KOPT-K1 (cell line): Measurements from ENCODE around the gene MAGI2.

Experiments
- H3K27ac ChIP-seq: fragments of 200-600 bp; sonication (generic); 2 replicates; pipeline ENCODE4 v1.5.1; 2016; ENCODE audit warnings: antibody characterized with exemption, mild to moderate bottlenecking, low read depth, low read length; ENCODE audit not compliant: poor library complexity, severe bottlenecking
- H3K36me3 ChIP-seq: fragments of 200-600 bp; sonication (generic); 2 replicates; pipeline ENCODE4 v1.5.1; 2017; ENCODE audit warnings: antibody characterized with exemption, mild to moderate bottlenecking, low read length, moderate library complexity; ENCODE audit not compliant: insufficient read depth
- H3K9me3 ChIP-seq: fragments of 200-600 bp; sonication (generic); 2 replicates; pipeline ENCODE4 v1.5.1; 2017; ENCODE audit warnings: antibody characterized with exemption, low read length, mild to moderate bottlenecking; ENCODE audit not compliant: insufficient read depth, poor library complexity, severe bottlenecking

MAGI2 gene

DNA sequence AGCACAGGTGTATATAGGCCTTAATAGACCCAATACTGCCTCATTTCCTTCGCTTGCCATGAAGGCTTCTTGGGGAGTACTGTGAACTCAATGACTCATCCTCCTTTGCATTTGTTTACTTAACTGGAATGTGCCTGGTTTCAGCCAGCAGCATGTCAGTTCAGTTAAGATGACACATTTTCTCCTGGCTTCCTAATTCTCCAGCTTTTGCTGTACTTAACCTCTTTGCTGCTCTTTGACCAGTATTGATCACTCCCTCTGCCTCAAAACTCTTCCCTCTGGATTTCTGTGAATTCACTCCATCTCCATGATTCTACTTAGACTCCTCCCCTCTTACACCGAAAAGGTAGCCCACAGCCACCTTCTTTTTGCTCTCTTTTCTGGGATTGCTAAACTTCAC, 135.7 kb downstream of the MAGI2 start:
- H3K36me3 ChIP-seq: no peaks in the 10 kb centered on the region
- H3K9me3 ChIP-seq: no peaks in the 10 kb centered on the region
- no peak overlapping the region for H3K27ac ChIP-seq

DNA sequence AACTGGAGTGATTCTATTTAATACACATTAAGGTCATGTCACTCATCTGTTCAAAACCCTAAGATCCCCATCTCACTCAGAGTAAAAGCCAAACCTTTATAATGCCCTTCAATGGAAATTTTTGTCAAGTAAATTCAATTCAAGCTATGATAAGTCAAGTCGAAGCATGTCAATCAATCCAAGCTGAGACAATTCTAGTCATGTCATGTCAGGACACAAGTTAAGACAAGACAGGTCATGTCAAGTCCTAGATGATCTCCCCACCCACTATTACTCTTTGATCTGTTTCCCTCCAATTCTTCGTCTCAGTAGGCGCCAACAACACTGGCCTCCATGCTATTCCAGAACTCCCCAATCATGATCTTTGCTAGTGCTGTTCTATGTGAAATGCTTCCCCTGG, 141.4 kb downstream of the MAGI2 start:
- Histone ChIP-seq H3K9me3 (no peaks in the 10 kb centered on the region), H3K27ac (no peak overlapping the region), H3K36me3 (no peaks in the 10 kb centered on the region)

DNA sequence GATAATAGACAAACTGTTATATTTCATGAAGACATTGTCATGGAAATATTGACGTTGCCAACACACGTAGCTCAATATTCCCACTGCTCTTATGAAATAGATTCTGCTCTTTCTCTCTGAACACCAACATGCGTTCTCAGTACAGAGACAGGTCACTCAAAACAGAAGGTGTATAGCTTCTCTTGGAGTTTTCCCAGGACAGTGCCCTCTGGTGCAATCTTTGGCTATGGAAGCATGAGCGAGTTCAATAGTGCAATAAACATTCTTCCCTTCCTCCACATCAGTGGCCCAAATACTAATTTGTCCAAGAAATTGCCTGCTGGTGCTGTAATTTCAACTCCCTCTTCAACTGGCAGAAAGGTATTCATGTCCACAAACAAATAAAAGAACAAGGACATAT, 145.3 kb downstream of the MAGI2 start:
- H3K9me3 ChIP-seq: no peaks in the 10 kb centered on the region
- no peaks in the 10 kb centered on the region for H3K36me3 ChIP-seq
- H3K27ac ChIP-seq: no peak overlapping the region

- H3K27ac ChIP-seq: no peak overlapping the region
- no peaks in the 10 kb centered on the region for H3K36me3 ChIP-seq
Observed at GRCh38 chr7:79307376-79307775, 146.1 kb downstream of the MAGI2 start.

DNA sequence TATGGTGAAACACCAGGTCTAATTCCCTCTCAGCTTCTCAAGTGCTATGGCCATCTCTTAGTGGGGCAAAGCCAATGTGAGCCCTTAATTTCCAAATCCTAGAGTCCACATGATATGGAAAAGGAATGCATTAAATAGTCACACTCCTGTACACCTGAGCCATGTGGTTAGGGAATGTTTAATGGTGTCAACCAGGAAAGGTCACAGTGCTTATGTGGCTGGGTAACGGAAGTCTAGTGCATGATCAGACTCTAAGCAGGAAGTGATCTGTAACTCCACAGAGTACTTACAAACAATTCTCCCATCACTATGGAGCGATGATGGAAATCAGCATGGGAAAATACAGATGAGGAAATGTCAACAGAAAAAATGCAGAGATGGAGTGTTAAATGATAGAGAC, 148.8 kb downstream of the MAGI2 start:
- no peak overlapping the region for H3K27ac ChIP-seq
- no peaks in the 10 kb centered on the region for H3K9me3 ChIP-seq
- H3K36me3 ChIP-seq: no peaks in the 10 kb centered on the region

More at GRCh38 chr7:79307376-79307775, 146.1 kb downstream of the MAGI2 start:
- H3K9me3 ChIP-seq: no peaks in the 10 kb centered on the region

DNA sequence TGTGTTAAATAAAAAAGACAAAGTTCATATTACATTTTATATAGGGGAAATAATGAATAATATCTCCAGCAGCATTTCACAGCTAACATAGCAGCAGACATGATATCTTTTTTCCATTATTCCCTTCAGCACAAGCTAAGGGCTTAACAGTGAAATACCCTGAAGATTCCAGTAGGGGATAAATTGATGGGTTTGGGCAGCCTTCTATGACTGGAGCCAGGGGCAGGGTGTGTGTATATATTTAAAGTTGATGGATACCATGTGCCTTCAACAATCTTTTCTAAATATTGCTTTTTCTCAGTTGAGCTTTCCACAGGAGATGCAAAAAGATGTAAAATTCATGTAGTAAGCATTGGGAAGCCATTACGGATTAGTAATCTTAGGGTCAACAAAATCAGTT, 151.2 kb downstream of the MAGI2 start:
- Histone ChIP-seq H3K9me3 (no peaks in the 10 kb centered on the region), H3K36me3 (no peaks in the 10 kb centered on the region), H3K27ac (no peak overlapping the region)

GRCh38 chr7:79301419-79301818, 152.0 kb downstream of the MAGI2 start:
- no peaks in the 10 kb centered on the region for H3K9me3 ChIP-seq
- H3K36me3 ChIP-seq: no peaks in the 10 kb centered on the region
- no peak overlapping the region for H3K27ac ChIP-seq

GRCh38 chr7:79300573-79300972, 152.9 kb downstream of the MAGI2 start:
- Histone ChIP-seq H3K36me3 (no peaks in the 10 kb centered on the region), H3K9me3 (no peaks in the 10 kb centered on the region), H3K27ac (no peak overlapping the region)

DNA sequence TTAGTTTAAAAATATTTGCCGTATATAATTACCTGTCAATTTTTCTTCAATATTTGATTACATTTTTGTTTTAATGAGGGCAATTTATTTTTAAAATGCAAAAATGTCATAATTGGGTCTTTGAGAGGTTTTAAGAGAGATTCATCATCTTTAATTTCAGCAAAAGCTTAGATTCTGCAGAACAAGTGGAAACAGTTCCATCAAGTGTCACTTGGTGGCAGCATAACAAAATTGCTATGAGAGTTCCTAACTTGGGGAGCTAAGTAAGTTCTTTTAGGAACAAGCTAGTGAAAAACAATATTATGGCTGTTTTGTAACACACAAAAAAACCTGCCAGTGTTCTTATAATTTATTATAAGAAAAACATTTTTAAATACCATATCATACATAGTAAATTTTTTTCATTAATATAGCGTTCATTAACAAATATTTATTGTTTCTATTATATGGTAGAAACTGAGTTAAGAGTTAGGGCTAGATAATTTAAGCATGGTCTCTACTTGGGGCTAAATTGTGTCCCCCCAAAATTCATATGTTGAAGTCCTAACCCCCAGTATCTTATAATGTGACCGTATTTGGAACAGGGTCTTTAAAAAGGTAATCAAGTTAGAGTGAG, 155.2 kb downstream of the MAGI2 start:
- Histone ChIP-seq H3K36me3 (no peaks in the 10 kb centered on the region), H3K27ac (no peak overlapping the region), H3K9me3 (no peaks in the 10 kb centered on the region)

DNA sequence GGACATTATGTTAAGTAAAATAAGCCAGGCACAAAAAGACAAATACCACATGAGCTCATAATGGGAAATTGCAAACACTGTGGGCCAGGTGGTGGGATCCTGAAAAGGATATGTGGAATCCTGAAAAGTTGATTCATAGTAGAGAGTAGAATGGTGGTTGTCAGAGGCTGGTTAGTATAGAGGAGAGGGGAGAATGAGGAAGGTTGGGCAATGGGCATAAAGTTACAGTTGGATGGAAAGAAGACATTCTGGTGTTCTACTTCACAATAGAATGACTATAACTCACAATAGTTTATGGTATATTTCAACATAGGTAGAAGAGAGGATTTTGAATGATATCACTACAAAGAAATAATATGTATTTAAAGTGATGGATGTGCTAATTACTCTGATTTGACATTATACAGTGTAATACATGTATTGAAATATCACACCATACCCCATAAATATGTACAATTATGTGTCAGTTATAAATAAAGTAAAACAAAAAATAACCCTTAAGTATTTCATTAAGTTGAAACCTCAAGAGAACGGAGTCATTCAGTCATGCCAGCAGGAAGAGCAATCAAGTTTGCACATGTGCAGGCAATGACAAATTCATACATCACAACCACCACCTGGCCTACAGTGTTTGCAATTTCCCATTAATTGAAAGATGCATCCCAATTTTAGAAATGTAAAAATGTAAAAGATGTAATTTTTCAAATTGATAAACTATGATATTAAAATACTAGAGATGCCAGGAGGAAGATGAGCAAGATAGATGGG, 156.7 kb downstream of the MAGI2 start:
- Histone ChIP-seq H3K9me3 (no peaks in the 10 kb centered on the region), H3K27ac (no peak overlapping the region), H3K36me3 (no peaks in the 10 kb centered on the region)

GRCh38 chr7:79293655-79294142, 159.8 kb downstream of the MAGI2 start:
- no peak overlapping the region for H3K27ac ChIP-seq
- H3K36me3 ChIP-seq: no peaks in the 10 kb centered on the region
- H3K9me3 ChIP-seq: no peaks in the 10 kb centered on the region

DNA sequence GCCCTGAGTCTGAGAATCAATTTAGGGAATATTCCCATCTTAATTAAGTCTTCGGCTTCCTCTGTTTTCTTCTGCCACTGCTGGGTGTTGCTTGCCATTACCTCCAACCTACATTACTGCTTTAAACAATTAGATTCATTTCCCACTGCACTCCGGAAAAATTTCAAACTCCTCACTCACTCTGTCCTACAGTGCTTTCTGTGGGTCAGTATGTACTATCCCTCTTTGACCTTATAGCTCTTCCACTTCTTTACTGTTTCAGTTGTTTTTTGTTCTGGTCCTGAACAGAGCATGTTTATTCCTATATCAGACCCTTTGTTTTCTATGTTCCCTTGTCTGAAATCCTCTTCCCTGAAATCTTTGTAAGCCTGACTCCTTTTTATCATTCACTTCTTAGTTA, 160.6 kb downstream of the MAGI2 start:
- H3K36me3 ChIP-seq: no peaks in the 10 kb centered on the region
- no peaks in the 10 kb centered on the region for H3K9me3 ChIP-seq
- no peak overlapping the region for H3K27ac ChIP-seq

GRCh38 chr7:79291498-79291865, 162.0 kb downstream of the MAGI2 start:
- H3K9me3 ChIP-seq: no peaks in the 10 kb centered on the region
- H3K27ac ChIP-seq: no peak overlapping the region
- H3K36me3 ChIP-seq: no peaks in the 10 kb centered on the region

GRCh38 chr7:79290841-79291497, 162.5 kb downstream of the MAGI2 start:
- no peaks in the 10 kb centered on the region for H3K36me3 ChIP-seq
- H3K27ac ChIP-seq: no peak overlapping the region

GRCh38 chr7:79290398-79290797, 163.1 kb downstream of the MAGI2 start:
- no peaks in the 10 kb centered on the region for H3K36me3 ChIP-seq
- H3K9me3 ChIP-seq: no peaks in the 10 kb centered on the region
- H3K27ac ChIP-seq: no peak overlapping the region

More at GRCh38 chr7:79290841-79291497, 162.5 kb downstream of the MAGI2 start:
- no peaks in the 10 kb centered on the region for H3K9me3 ChIP-seq
